ENCODE data around the gene TCF19.

GRCh38 chr6:31114970-31115849 lies 43.2 kb upstream of the TCF19 start:
- TF ChIP-seq CTCF (conservative IDR thresholded peaks at IDR 0.05): peak; percentile 55; the same call in 1 of the 2 replicates
- TF ChIP-seq EZH2 (IDR thresholded peaks at IDR 0.05; ENCODE audit: low read depth): no peak

Measured in PC-9 (cell line).